NCI-H2196 treated with DMSO at 0.1 percent for 48 hours (cell line): ENCODE results near the gene SORBS1.
"Not testable (repeated sequence)": the region's sequence is repeated elsewhere in the genome, so short reads cannot be mapped to it uniquely, and the experiment has no call there.

ENCODE experiments used
- DNase-seq: peaks from one replicate; lab custom pipeline; 2025; ENCODE audit not compliant: unreplicated experiment; lab: John Stamatoyannopoulos, UW

Gene SORBS1

DNA sequence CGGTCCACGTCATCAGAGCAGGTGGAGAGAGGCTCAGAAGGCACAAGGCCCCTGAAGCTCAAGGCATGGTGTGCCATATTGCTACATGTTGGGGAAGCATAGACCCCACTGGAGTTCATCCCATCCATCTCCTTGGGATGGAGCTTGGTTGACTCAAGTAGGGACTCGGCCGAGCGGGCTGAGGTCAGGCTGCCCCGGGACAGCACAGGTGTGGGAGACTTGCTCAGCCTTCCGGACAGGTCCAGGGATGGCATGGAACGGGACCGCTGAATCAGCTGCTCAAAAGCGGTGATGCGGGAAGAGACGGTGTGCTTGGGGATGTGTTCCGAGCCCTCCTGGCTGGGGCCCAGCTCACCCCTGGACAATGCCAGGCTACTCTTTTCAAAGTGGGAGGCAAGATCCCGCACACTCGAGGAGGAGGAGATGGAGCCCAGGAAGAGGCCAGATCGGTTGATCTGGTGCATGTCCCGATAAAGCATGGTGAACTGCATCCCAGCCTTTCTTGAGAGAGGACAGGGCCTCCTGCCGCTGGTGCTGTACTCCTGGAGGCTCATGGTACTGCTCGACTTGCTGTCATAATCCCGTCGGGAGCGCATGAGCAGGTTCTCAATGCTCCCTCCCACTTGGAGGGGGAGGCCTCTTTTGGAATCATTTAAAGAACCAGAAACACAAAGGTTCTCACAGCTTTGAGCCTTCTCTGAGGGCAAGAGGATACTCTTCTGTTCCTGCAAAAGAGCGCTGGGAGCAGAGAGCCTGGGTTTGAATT is 204.8 kb downstream of the SORBS1 start:
- DNase-seq: no peak

DNA sequence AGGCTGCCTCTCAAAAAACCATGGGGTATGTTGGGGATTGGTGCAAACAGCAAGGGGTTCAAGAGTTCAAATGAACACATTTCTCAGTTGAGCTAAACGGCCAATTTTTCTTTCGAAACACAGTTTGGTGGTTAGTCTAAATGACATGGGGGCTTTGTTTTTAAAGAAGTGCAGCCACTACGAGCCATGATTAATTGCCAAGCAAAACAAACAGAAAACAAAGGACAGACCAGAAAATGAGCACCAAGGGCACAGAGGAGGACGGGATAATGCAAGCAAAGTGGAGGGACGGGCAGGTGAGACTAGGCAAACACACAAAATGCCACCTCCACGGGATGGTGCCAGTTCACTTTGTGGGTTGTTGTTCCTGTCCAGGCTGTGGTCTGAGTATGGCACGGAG is 205.9 kb downstream of the SORBS1 start:
- DNase-seq: no peak

GRCh38 chr10:95354110-95354509 is 207.1 kb downstream of the SORBS1 start:
- no peak for DNase-seq

GRCh38 chr10:95353123-95353522 is 208.0 kb downstream of the SORBS1 start:
- DNase-seq: no peak

DNA sequence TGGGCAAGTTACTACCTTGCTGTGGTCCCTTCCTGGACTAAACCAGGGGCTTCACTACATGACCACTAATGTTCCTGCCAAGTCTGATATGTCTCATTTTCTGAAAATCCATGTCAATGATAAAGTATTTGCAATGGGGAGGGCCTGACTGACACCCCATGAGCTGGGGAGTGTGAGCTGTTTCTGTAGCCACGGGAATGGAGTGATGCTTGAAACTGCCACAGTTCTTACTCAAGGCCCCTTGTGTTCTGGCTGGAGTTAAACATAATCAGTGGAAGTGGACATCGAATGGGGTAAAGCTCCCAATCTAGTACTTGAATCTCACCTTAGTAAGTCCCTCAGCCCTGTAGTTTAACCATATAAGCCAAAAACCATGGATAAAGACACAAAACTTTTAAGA is 208.5 kb downstream of the SORBS1 start:
- DNase-seq: no peak

DNA sequence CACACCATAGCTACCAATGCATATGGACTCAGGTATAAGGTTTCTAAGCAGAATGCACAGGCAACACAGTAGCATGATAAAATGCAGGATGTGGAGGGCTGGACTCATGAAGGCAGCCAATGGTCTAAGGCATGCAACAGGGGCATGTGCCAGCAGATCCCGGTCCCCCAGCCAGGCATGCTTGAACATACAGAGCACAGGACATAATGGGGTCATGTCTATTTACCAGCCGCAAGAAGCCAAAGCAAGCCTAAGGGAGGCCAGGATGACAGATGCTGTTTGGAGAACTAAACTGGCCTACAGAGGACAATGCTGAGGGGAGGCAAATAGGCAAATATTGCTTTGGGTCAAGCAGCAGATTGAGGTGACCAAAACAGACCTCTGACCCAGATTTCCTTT is 210.3 kb downstream of the SORBS1 start:
- no peak for DNase-seq

DNA sequence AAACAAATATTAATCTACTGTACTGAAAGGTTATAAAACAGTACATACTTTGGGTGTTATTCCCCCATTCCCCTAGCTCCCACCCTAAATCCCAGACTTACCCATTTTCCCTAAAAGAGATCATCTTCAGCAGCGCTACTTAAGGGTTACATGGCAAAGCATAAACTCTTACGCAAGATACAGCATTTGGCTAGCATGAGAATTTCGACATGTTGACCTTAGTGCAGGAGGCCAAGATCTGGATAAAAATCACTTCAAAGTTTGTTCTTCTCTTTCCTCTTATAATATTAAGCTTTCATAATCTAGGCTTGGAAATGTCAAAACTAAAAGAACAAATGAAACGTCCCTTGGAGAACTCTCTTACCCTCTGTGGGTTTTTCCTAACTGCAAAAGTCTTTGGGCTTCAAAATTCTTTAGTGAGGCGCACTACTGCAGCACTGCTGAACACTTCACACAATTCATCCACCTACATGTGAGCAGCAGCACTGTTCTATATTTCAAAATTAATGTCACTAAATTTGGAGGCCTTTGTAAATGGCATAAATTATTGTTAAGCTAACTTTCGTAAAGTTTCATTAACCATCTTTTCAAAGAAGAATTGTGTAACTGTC is 210.8 kb downstream of the SORBS1 start:
- DNase-seq: no peak

- not testable (repeated sequence) for DNase-seq
These were observed 213.8 kb downstream of the SORBS1 start for GRCh38 chr10:95347402-95347766.

DNA sequence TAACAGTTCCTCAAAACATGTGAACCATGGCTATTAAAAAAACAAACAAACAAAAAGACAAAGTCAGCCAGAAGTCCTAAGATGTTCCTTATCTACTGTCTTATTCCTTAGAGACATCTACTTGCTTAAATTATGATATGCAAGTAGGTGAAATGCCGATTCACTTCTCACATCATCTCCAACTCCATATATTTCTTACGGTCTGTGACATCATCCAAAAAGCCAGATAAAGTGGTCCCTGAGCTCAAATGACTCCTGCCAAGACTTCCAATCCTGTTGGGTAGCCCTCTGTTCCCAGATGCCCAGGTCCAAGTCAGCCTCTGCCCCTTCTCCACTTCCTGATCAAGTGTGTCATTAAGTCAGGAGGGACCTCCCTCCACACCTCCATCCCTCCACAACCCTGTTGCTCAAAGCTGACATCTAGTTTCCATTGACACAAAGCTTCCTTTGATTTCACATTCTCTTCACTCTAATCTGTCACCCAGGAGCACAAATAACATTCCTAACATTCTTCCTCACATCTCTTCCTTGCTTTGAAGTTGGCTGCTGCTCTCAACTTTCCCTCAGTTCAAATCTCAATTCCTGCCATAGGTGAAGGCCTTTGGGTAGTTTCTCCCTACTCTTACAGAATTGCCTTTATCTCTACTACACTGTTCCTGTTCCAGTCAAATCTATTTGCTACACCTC is 214.3 kb downstream of the SORBS1 start:
- DNase-seq: no peak

DNA sequence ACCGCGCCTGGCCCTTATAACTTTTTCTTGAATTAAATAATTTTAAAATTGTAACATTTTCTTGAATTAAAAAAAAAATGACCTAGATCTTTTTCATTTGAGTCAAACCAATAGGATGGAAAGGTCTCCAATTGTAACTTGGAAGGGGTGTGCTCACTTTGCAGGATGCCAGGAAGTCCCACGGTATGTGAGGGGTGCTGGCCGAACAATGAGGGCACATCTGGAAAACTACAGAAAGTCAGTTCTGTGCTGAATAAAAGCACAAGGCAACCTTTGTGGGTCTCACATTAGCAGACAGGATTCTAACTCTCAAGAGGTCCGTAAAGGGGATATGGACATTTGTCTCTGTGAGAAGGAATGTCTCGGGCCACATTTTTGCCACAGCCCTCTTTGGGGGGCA is 217.6 kb downstream of the SORBS1 start:
- no peak for DNase-seq

- DNase-seq: no peak
These were observed 219.4 kb downstream of the SORBS1 start for GRCh38 chr10:95341716-95342130.

DNA sequence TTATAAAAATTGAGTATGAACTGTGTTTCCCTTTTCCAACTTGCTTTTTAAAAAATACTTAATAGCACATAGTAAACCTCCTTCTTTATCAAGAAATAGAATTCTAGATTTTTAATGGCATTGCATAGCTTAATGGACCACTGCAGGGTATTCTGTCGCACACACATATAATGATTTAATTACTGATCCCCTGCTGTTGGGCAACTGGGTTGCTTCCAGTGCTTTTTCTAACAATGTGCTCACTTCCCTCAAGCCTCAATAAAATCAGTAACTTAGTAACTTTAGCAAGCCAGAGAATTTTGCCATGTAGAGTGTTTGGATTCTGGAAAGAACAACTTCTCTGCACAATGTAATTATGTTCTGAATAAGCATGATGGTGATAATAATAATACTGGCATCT is 221.3 kb downstream of the SORBS1 start:
- DNase-seq: no peak

GRCh38 chr10:95337423-95338160 is 223.6 kb downstream of the SORBS1 start:
- no peak for DNase-seq

GRCh38 chr10:95336702-95337101 is 224.5 kb downstream of the SORBS1 start:
- no peak for DNase-seq

GRCh38 chr10:95335933-95336699 is 225.1 kb downstream of the SORBS1 start:
- no peak for DNase-seq

DNA sequence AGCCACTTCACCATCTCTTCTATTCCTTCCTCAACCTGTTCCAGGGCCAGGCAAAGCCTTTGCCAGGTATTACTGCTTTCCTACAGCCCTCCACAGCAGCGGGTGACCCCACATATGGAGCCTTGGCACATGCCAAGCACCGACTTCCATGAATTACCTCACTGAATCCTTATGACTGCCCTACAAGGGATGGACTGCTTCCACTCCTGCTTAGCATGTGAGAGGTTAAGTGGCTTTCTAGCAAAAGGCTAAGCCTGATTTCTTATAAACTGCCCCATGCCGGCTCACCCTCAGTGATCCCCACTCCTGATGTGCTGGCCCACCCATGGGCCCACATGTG is 226.4 kb downstream of the SORBS1 start:
- DNase-seq: no peak

DNA sequence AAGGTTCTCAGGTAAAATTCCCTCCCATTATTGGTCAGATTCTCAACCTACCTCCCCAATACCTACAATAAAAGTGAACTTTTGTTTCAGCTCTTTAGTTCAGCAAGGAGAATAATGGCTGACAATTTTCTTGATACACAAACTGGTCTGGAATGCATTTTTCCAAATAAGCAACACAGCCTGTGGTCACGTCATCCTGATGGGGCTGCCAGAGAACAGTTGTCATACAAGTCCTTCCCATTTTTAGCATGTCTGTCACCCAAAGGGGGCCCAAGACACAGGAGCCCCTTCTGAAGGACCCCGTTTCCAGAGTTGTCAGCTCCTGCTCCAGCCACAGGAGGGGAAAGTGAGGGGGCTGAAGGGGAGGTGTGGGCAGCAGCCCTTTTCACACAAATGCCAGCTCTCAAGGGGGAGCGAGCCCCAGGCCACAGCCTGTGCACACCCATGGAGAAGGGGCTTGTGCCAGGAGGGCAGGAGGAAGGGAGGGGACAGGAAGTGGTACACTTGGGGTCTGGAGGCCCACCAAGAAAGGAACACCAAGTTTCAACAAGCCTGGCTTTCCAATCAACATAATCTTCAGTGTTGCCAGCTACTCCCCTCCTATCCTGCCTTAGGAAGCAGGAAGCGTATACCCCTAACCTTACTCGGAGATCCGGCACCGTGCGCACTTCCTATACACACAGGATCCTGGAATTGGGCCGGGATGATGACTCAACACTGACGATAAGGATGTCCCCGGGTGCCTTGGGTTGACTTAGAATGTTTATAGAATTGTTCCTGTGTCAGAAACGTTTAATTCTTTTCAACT is 227.0 kb downstream of the SORBS1 start:
- no peak for DNase-seq

DNA sequence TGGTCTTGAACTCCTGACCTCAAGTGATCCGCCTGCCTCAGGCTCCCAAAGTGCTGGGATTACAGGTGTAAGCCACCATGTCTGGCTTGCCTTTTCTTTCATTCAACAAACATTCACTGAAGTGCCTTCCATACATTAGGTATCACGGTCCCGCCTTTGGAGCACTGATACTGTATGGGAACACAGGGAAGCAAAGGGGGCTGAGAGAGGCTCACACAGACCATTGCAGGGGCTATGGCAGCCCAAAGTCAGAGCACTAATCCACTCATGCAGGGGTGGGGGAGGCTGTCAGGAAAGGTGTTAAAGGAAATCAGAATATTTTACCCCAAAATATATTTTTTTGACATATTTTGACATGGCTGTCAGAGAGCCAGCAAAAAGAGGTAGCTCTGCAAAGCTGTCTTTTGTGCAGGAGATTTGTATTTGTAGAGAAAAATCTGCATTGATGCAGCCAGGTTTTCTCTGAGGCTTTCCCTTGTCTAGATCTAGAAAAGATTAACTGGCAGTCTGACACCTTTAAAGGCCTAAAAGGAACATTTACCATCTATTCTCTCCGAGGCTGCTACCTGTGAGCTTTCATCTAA is 228.4 kb downstream of the SORBS1 start:
- no peak for DNase-seq

DNA sequence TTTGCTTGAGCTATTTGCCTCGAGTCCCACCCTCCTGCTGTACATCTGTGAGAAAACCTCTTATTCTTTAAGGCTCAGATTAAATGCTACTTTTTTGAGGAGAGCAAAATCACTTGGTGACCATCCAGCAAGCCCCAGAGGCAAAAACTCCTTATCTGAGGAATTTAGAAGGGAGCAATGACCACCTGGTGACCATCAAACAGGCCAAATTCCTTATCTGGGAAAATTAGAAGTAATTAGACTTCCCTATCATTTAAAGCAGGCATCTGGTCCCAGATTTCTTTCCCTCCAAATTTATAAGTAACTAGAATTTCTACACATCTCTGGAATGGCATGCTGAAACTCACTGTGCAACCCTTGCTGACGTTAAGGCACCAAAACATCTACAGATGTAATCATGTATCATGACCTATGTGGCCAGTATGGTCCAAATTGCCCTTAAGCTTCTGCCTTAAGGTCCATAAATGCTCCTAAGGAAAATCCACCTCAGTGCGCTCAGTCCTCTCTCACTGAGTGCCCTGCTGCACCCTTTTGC is 229.5 kb downstream of the SORBS1 start:
- DNase-seq: no peak
